ENCODE data around the gene C1orf56. TPM values are rescaled to one million over a fixed set of nuclear protein-coding genes. Genes with fewer than 3 reads are reported as not detected.

The C1orf56 gene, protein sequence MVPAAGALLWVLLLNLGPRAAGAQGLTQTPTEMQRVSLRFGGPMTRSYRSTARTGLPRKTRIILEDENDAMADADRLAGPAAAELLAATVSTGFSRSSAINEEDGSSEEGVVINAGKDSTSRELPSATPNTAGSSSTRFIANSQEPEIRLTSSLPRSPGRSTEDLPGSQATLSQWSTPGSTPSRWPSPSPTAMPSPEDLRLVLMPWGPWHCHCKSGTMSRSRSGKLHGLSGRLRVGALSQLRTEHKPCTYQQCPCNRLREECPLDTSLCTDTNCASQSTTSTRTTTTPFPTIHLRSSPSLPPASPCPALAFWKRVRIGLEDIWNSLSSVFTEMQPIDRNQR
- 1.7 and 4.8 TPM in 2 replicates for total RNA-seq

GRCh38 chr1:151047591-151047924, at the start of gene C1orf56:
TSS of gene C1orf56 (plus strand) at chr1:151047751. CDS start at chr1:151047848, 97 bp downstream.

GRCh38 chr1:151006327-151007052, 41.1 kb upstream of the C1orf56 start, which contains the start of gene MINDY1:
TSS of gene MINDY1 (minus strand) at chr1:151006902. CDS start at chr1:151002617, 4,285 bp downstream.

GRCh38 chr1:151008244-151009205, 39.0 kb upstream of the C1orf56 start, which contains the start of gene PRUNE1:
TSS of gene PRUNE1 (plus strand) at chr1:151008449. CDS start at chr1:151008633, 184 bp downstream.

GRCh38 chr1:151036356-151036755, 11.2 kb upstream of the C1orf56 start, which contains the start of gene BNIPL:
TSS of gene BNIPL (plus strand) at chr1:151036586. CDS start at chr1:151036726, 140 bp downstream.

DNA sequence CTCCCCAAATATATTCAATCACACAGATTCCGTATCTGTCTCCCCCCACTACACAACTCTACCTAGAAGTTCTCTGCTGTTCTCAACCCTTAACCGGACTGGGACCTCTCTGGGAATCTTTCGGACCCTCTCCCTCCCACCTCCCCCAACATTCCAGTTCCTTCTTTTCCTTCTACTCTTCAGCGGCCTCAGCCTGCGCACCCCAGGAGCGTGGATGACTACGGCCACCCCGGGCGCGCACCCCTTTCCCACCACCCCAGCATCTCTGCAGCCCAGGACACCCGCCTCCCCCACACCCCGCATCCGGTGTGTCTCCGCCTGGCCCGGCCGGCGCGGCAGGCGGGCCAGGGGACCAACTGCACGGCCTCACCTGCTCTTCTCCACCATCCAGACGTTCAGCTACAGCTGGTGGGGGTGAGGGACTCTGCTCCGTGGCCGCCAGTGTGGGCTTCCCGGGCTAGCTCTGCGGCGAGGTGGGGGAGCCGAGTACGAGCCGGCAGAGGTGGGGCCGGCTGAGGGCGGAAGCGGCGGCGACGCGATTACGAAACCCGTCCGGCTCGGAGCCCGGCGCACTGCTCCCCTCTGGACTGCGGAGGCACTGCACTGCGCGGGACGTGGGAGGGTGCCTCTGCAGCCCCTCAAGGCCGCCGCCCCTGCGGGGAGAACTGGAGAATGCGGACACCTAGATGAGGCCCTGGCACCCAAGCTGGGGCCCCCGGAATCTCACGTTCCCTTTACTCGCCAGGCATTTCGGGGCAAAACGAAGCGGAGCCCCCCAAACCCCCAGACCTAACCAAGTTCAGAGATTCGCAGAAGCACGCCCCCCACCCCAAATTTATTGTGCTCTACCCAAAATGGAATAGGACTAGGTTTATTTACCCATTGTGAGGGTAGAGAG, 11.8 kb downstream of the C1orf56 start, which contains the start of gene CDC42SE1:
TSS of gene CDC42SE1 (minus strand) at position 514 of the 898 bp plus-strand sequence. CDS start 3,892 bp downstream, outside the sequence.

DNA sequence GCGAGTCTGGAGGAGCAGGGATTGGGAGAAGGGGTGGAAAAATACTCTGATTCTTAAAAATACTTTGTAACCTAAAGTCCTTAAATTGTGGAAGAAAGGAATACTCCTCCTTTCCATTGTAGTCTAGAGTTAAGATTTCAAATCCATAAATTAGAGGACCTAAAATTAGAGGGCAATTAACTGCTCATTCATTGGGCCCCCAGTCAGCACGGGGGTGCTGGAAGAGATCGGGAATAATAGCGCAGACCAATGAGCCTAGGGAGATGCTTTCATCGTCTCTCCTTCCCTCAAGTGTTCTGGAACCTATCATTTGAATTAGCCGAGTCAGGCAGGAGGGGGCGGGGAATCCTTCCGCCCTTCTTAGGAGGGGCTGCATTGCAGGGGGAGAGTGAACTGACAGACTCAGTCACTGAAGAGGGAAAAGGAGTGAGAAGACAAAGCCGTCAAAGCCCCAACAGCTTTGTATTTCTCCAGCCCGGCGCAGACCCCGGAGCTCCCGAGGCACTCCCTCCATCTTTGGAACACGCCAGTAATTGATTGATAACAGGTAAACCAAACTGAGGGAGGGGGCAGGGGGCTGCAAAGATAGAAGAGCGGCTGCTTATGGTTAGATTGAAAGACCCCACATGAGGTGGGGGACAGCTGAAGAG, 12.6 kb downstream of the C1orf56 start, which contains the start of gene MLLT11:
TSS of gene MLLT11 (plus strand) at position 391 of the 650 bp plus-strand sequence. CDS start 6,828 bp downstream, outside the sequence.

GRCh38 chr1:151070474-151071276, 23.1 kb downstream of the C1orf56 start, which contains the start of gene GABPB2:
TSS of gene GABPB2 (plus strand) at chr1:151070761. CDS start at chr1:151088190, 17,429 bp downstream.

Other genes with a start within 250 kb of the C1orf56 start
- 224 and 295 TPM in 2 replicates for gene CTSK, start 239.5 kb upstream of the C1orf56 start, total RNA-seq
- gene ARNT, start 171.2 kb upstream of the C1orf56 start, total RNA-seq: 46.3 and 54.3 TPM in 2 replicates
- not detected in 2 replicates for gene CTXND2, start 160.6 kb upstream of the C1orf56 start, total RNA-seq
- gene SETDB1, start 121.4 kb upstream of the C1orf56 start, total RNA-seq: 35.9 and 42.5 TPM in 2 replicates
- 87.1 and 170 TPM in 2 replicates for gene CERS2, start 72.9 kb upstream of the C1orf56 start, total RNA-seq
- 0.17 and 0.29 TPM in 2 replicates for gene ANXA9, start 65.5 kb upstream of the C1orf56 start, total RNA-seq
- 13.4 and 15.0 TPM in 2 replicates for gene MINDY1, start 40.8 kb upstream of the C1orf56 start, total RNA-seq
- 7.1 and 9.8 TPM in 2 replicates for gene PRUNE1, start 39.3 kb upstream of the C1orf56 start, total RNA-seq
- gene BNIPL, start 11.2 kb upstream of the C1orf56 start, total RNA-seq: under 0.01 and 0.17 TPM in 2 replicates
- 36.5 and 40.7 TPM in 2 replicates for gene CDC42SE1, start 11.9 kb downstream of the C1orf56 start, total RNA-seq
- 2.9 and 3.1 TPM in 2 replicates for gene MLLT11, start 12.6 kb downstream of the C1orf56 start, total RNA-seq
- gene GABPB2, start 23.0 kb downstream of the C1orf56 start, total RNA-seq: 14.0 and 23.7 TPM in 2 replicates
- gene SEMA6C, start 98.9 kb downstream of the C1orf56 start, total RNA-seq: 1.2 and 1.3 TPM in 2 replicates
- gene TNFAIP8L2, start 108.9 kb downstream of the C1orf56 start, total RNA-seq: not detected in 2 replicates
- 5.8 and 6.1 TPM in 2 replicates for gene LYSMD1, start 118.2 kb downstream of the C1orf56 start, total RNA-seq
- gene SCNM1, start 118.4 kb downstream of the C1orf56 start, total RNA-seq: 21.8 and 27.5 TPM in 2 replicates
- gene TMOD4, start 128.2 kb downstream of the C1orf56 start, total RNA-seq: 0.17 and 0.29 TPM in 2 replicates
- gene VPS72, start 142.4 kb downstream of the C1orf56 start, total RNA-seq: 37.9 and 50.6 TPM in 2 replicates
- gene PIP5K1A, start 150.8 kb downstream of the C1orf56 start, total RNA-seq: 57.2 and 70.8 TPM in 2 replicates
- 205 and 248 TPM in 2 replicates for gene PSMD4, start 207.0 kb downstream of the C1orf56 start, total RNA-seq
- 13.7 and 19.8 TPM in 2 replicates for gene ZNF687, start 234.5 kb downstream of the C1orf56 start, total RNA-seq

Measured in smooth muscle cell of trachea (primary cell).